K562 (cell line): Measurements from ENCODE around the gene SH3D21. TPM values are rescaled to one million over a fixed set of nuclear protein-coding genes. Genes with fewer than 3 reads are reported as not detected.

Source experiments
- ARID2 ChIP-seq: fragments of 450-650 bp; IDR thresholded peaks from 2 replicates; pipeline ENCODE4 v1.6.1; 2017; ENCODE audit warnings: antibody characterized with exemption, mild to moderate bottlenecking
- ATF3 ChIP-seq, 2 experiments: fragments of 450-650 bp in 1 of 2; sonication (generic) in 1 of 2; formaldehyde crosslinking in 1 of 2; IDR thresholded peaks in 1 of 2; conservative IDR thresholded peaks in 1 of 2; 2 replicates each; pipeline versions ENCODE4 v1.6.1 to v1.8.1; 2016 to 2023; ENCODE audit warnings: mild to moderate bottlenecking in 2 of 2, moderate library complexity in 2 of 2, inconsistent platforms in 1 of 2, missing genetic modification reagents in 1 of 2
- CBX2 ChIP-seq: fragments of 200-600 bp; sonication (generic); IDR thresholded peaks from one replicate; pipeline ENCODE4 v1.6.1; 2012; ENCODE audit warnings: mild to moderate bottlenecking, low read length, inconsistent platforms; ENCODE audit not compliant: insufficient read depth, poor library complexity, severe bottlenecking
- DACH1 ChIP-seq: fragments of 450-650 bp; IDR thresholded peaks from 2 replicates; pipeline ENCODE4 v1.6.1; 2018; ENCODE audit not compliant: partially characterized antibody
- HINFP ChIP-seq: fragments of 450-650 bp; conservative IDR thresholded peaks from 2 replicates; pipeline ENCODE4 v1.6.1; 2016; ENCODE audit warnings: missing genetic modification characterization, low read depth, mild to moderate bottlenecking, control low read depth, missing compliant biosample characterization
- HNRNPK ChIP-seq: fragments of 200-400 bp; formaldehyde crosslinking; IDR thresholded peaks from one replicate; pipeline ENCODE4 v1.6.1; 2018; ENCODE audit warnings: mild to moderate bottlenecking, low read depth, low read length; ENCODE audit not compliant: poor library complexity, severe bottlenecking
- PATZ1 ChIP-seq: fragments of 250-450 bp; sonication (Bioruptor Pico); IDR thresholded peaks from 2 replicates; pipeline ENCODE4 v1.5.0; 2020; ENCODE audit warnings: mild to moderate bottlenecking, borderline replicate concordance
- SRF ChIP-seq, 2 experiments: fragments of 250-450, 450-650 bp in 1 of 2; sonication (Bioruptor Pico) in 1 of 2; sonication (generic) in 1 of 2; formaldehyde crosslinking; IDR thresholded peaks; 2 replicates each; pipeline versions ENCODE4 v1.5.0 to v1.5.1; 2020 to 2022; ENCODE audit warnings: mild to moderate bottlenecking in 1 of 2, missing genetic modification reagents in 1 of 2
- polyA plus RNA-seq, 8 experiments: library from polyadenylated mRNA; depleted of rRNA in 4 of 8; stranded (reverse) in 5 of 8; unstranded in 3 of 8; fragments of >200 nt; fragmentation: Nextera tagmentation in 2 of 8; fragmentation: Illumina TruSeq in 1 of 8; extraction: Ambion mirVana in 2 of 8; extraction: Trizol in 1 of 8; gene quantifications; 2 replicates each; pipeline versions ENCODE4 v1.2.1 to v1.2.3, GENCODE V29; 2011 to 2014; ENCODE audit warnings: inconsistent platforms in 1 of 8, missing spikeins in 1 of 8
- total RNA-seq, 7 experiments: library from RNA; depleted of rRNA in 6 of 7; stranded (reverse); fragments of >200 nt in 6 of 7; fragmentation: Illumina TruSeq in 2 of 7; extraction: Trizol in 2 of 7; gene quantifications; 2 replicates each; pipeline versions ENCODE4 v1.2.1 to v1.2.3, GENCODE V29; 2011 to 2021; ENCODE audit warnings: low replicate concordance in 1 of 7
- TF ChIP-seq, protein P1 (sequence below), 2 experiments: fragments of 450-650 bp in 1 of 2; sonication (generic) in 1 of 2; formaldehyde crosslinking in 1 of 2; IDR thresholded peaks; 2 replicates each; pipeline versions ENCODE4 v1.7.1 to v1.9.0; 2016 to 2022; ENCODE audit warnings: inconsistent platforms in 1 of 2, mild to moderate bottlenecking in 1 of 2, missing genetic modification reagents in 1 of 2

SH3D21 gene
- total and polyA plus RNA-seq, 9 of the 15 experiments (the other 6 are each of a cell fraction or from before 2014, with no cell fraction given): 0.01 to 4.7 (median 1.8) TPM

DNA sequence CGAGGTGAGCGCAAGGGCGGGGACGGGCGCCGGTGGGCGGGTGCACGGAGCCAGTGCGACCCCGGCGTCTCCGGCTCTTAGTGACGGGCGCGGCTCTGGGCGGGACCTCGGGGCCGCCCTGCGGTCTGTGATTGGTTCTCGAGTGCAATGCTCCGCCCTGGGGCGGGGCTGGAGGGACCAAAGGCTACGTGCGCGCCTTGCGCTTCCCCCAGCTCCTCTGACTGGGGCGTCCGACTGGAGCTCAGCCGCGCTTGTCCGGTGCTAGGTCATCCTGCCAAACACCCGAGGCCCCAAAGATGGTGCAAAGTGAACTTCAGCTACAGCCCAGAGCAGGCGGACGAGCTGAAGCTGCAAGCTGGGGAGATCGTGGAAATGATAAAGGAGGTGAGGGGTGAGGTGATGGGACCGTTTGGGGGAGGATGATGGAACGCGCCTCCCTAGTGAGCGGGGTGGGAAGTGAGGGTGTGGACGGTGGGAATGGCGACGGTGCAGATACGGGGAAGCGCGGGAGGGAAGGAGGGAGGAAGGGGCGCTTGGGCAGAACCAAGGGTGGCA is 811 bp downstream of the SH3D21 start (continued):
- TF ChIP-seq ARID2: peak; percentile 30; the same call in 1 of the 2 replicates
- no peak for TF ChIP-seq HINFP (tag)
- TF ChIP-seq, protein P1, sequence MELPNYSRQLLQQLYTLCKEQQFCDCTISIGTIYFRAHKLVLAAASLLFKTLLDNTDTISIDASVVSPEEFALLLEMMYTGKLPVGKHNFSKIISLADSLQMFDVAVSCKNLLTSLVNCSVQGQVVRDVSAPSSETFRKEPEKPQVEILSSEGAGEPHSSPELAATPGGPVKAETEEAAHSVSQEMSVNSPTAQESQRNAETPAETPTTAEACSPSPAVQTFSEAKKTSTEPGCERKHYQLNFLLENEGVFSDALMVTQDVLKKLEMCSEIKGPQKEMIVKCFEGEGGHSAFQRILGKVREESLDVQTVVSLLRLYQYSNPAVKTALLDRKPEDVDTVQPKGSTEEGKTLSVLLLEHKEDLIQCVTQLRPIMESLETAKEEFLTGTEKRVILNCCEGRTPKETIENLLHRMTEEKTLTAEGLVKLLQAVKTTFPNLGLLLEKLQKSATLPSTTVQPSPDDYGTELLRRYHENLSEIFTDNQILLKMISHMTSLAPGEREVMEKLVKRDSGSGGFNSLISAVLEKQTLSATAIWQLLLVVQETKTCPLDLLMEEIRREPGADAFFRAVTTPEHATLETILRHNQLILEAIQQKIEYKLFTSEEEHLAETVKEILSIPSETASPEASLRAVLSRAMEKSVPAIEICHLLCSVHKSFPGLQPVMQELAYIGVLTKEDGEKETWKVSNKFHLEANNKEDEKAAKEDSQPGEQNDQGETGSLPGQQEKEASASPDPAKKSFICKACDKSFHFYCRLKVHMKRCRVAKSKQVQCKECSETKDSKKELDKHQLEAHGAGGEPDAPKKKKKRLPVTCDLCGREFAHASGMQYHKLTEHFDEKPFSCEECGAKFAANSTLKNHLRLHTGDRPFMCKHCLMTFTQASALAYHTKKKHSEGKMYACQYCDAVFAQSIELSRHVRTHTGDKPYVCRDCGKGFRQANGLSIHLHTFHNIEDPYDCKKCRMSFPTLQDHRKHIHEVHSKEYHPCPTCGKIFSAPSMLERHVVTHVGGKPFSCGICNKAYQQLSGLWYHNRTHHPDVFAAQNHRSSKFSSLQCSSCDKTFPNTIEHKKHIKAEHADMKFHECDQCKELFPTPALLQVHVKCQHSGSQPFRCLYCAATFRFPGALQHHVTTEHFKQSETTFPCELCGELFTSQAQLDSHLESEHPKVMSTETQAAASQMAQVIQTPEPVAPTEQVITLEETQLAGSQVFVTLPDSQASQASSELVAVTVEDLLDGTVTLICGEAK (IDR thresholded peaks at IDR 0.05): peak; percentile 49; the same call in 1 of the 2 replicates
- TF ChIP-seq, protein P1 (CRISPR knock-in tag; IDR thresholded peaks at IDR 0.05): no peak
- TF ChIP-seq HNRNPK: no peak
- TF ChIP-seq ATF3 (IDR thresholded peaks at IDR 0.05): no peak
- TF ChIP-seq ATF3 (CRISPR knock-in tag; conservative IDR thresholded peaks at IDR 0.05): 0 out of 2 replicates have a peak, but pooled peaks have one; percentile 52
- TF ChIP-seq PATZ1: no peak
- TF ChIP-seq CBX2: no peak
- TF ChIP-seq SRF (CRISPR knock-in tag; IDR thresholded peaks at IDR 0.05): peak in 1 of 2 experiments; percentile 26; a peak in 1 of 4 replicates
- TF ChIP-seq DACH1: no peak
